Raji (cell line): Measurements from ENCODE around the gene GTF2E1.

ENCODE experiments used
- POLR2A ChIP-seq: IDR thresholded peaks from 2 replicates; pipeline ENCODE4 v1.6.1; 2011; ENCODE audit warnings: low read depth, low read length, control low read depth; ENCODE audit not compliant: insufficient read depth

Gene GTF2E1

GRCh38 chr3:120778776-120779175 lies 36.2 kb downstream of the GTF2E1 start:
- TF ChIP-seq POLR2A: no peak

GRCh38 chr3:120780977-120781376 lies 38.4 kb downstream of the GTF2E1 start:
- no peak for TF ChIP-seq POLR2A

GRCh38 chr3:120791010-120791409 lies 48.5 kb downstream of the GTF2E1 start:
- TF ChIP-seq POLR2A: no peak

DNA sequence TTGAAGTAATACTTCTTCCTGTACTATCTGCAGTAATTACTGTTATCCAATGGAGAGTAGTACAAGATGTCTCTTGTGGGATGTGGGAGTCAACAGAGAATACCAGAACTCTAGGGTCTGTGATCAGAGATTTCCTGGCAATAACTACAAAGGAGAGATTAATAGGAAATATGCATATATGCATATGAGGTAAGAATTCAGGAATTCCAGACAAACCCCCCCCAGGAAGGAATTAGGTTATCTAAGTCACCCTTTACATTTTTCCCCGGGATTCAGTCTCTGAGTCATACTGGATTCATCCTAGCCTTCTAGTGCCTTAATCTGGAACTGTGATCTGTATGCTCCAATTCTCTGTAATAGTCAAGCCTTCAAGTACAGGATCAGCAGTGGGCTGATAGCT lies 49.4 kb downstream of the GTF2E1 start:
- TF ChIP-seq POLR2A: no peak

- TF ChIP-seq POLR2A: no peak
Observed at GRCh38 chr3:120793601-120794000, 51.1 kb downstream of the GTF2E1 start.

DNA sequence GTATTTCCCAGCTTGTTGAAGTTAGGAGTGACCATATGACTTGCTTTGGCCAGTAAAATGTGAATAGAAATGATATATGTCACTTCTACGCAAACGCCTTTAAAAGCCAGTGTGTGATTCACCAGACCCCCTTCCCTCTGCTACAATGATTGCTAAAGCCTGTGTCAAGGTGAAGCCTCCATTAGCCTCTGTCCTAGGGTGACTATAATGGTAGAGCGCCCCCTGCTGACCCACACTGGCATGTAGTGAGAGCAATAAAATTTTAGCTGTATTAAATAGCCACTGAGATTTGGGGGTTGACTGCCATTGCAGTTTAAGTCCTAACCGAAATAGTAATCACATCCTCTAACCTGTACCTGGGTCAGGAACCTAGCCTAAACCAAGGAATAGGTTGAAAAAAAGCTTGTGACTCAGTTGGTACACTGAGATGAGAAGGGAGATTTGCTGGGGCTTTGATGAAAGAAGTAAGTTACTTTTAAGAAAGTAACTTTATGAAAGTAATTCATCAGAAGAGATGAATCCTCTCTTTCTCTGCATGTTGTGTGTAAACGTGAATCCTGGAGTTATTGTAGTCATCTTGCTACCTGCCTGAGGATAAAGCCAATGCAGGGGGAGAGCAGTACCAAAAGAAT lies 52.6 kb downstream of the GTF2E1 start:
- TF ChIP-seq POLR2A: no peak

- TF ChIP-seq POLR2A: no peak
Observed at GRCh38 chr3:120795959-120796358, 53.4 kb downstream of the GTF2E1 start.

DNA sequence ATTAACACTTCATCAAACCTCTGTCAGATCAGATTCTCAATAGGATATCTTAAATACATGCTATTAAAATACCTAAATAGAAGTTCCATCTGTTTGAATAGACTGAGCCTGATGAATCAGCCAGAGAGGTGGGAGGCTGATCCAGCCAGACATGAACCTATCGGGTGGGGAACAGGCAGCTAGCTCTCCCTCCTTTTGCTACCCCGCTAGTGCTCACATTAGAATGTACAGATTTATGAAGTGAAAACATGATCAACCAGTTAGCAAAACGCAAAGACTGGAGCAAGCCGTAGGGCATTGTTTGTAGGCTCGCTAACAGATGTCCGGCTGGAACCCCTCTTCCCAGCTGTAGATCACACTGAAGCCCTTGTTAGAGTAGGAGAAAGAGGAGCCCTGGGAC lies 54.4 kb downstream of the GTF2E1 start:
- no peak for TF ChIP-seq POLR2A

GRCh38 chr3:120797857-120798256 lies 55.3 kb downstream of the GTF2E1 start:
- no peak for TF ChIP-seq POLR2A

DNA sequence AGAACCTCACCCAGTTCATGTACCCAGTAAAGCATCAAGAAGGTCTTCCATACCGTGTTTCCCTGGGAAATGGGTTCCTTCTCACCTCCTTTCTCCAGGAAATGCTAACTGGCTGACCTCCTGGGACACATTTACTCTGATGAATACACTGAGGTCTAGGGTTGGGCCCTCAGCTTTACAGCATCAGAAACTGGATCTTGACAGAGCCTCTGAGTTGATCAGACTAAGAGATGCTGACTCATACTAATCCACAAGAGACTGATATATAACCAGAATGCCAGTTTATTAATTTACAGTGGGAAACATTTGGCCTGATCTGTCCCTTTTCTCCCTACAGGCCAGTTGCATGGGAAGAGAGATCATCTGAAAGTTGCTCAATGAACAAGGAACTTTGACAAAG lies 55.8 kb downstream of the GTF2E1 start:
- no peak for TF ChIP-seq POLR2A

DNA sequence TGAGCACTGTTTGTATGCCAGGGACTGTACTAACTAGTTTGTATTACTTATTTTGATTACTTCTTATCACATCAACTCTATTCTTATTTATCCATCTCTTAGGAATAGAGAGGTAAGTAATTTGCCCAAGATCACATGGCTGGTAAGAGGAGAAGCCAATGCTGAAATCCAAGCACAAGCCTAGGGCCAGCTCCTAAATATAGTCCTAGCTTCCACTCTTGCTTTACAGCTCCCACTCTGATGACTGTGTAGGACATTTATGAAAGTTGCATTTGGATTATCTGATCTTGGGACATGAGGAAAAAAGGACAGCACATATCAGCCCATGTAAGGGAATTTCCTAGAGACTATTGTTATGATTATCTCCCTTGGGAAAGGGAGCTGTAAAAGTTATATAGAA lies 58.1 kb downstream of the GTF2E1 start:
- TF ChIP-seq POLR2A: no peak

- no peak for TF ChIP-seq POLR2A
Observed at GRCh38 chr3:120801484-120801883, 58.9 kb downstream of the GTF2E1 start.

DNA sequence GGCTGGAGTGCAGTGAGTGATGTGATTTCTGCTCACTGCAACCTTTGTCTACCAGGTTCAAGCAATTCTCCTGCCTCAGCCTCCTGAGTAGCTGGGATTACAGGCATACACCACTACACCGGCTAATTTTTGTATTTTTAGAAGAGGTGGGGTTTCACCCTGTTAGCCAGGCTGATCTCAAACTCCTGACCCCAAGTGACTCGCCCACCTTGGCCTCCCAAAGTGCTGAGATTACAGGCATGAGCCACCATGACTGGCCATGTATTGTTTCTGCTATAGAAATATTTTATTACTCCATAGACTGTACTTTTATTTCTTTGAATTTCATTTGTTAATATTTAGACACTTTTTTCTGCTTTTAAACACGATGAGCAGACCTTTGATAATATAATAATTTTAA lies 60.4 kb downstream of the GTF2E1 start:
- TF ChIP-seq POLR2A: no peak

- no peak for TF ChIP-seq POLR2A
Observed at GRCh38 chr3:120816728-120817127, 74.2 kb downstream of the GTF2E1 start.

- TF ChIP-seq POLR2A: no peak
Observed at GRCh38 chr3:120820748-120821147, 78.2 kb downstream of the GTF2E1 start.

GRCh38 chr3:120821426-120821825 lies 78.9 kb downstream of the GTF2E1 start:
- TF ChIP-seq POLR2A: no peak

DNA sequence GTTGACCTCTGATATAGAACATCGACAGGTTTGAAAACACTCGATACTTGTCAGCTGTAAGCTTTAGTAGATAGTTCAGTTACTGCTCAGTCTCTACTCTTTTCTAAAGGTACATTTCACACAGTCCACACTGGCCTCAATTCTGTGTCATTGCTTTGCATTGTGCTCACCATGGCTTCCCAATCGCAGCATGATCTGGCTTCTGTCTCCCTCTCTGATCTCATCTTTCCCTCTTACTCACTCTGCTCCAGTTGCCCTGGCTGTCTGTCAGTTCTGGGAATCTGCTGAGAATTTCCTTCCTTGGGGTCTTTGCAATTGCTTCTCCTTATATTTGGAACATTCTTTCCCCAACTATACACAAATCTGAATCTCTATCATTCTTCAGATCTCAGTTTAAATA lies 80.6 kb downstream of the GTF2E1 start:
- no peak for TF ChIP-seq POLR2A
